NCI-H748 treated with DMSO at 0.1 percent for 48 hours (cell line): ENCODE results near the gene GNMT.
"Not testable (repeated sequence)": the region's sequence is repeated elsewhere in the genome, so short reads cannot be mapped to it uniquely, and the experiment has no call there.

Experiments
- DNase-seq: peaks from one replicate; lab custom pipeline; 2025; lab: John Stamatoyannopoulos, UW

Gene GNMT

DNA sequence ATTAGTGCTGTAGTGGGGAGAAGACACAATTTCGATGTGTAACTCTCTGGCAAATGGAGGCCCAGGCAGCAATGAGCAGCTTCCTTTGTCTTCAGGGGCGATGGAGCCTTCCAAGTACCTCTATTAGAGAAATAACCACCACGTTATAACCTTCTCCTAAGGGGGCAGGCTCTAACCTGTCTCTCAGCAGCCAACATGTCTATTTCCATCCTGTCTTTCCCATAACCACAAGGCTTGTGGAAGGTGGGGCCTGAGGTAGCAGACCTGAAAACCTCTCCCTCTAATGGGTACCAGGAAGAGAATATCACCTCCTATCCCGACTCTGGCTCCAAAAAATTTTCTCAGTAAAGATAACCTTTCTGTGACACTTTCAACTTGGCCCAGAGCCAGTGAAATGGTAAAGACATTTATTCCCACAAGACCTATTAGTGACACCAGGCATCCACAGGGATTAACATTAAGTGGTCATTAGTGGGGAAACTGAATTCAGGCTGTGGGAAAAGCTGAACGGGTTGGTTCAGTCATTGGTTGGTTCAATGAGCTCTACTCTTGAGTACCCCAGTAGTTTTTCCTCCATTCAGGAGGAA lies 14.5 kb downstream of the GNMT start:
- DNase-seq, result no peak

GRCh38 chr6:42978487-42978838 lies 17.9 kb downstream of the GNMT start:
- DNase-seq, result no peak

DNA sequence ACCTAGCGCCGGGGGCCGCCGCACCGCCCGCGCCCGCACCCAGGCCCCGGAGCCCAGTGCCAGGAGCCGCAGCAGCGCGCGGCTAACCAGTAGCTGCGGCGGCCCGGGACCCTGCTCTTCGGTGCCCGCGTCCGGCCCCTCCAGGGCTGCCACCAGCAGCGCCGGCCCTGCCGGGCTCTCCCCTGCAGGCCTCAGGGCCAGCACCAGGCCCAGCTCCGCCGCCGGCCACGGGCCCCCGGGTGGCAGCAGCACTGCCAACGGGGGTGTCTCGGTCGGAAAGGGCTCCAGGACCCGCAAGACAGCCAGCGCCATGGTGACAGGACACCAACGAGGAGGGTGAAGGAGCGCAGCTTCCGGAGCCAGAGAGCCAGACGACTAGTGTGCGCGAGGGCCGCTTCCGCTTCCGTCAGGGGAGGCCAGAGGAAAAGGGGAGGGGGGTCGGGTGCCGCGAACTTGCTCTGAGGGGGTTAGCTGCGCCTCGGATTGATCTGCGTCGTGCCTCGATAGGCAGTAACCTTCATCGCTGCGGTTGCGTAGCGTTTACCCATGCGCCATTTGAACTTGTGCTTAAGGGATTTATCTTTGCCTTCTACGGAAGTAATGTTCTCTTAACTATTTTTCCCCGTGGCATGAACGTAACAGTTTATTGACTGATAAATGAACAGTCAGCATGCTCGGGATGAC lies 18.4 kb downstream of the GNMT start, which contains the start of gene PEX6:
PEX6 (minus strand) TSS at position 343 of the 684 bp plus-strand sequence; CDS start at position 312, 31 bp downstream.
- DNase-seq, result peak; percentile 90

DNA sequence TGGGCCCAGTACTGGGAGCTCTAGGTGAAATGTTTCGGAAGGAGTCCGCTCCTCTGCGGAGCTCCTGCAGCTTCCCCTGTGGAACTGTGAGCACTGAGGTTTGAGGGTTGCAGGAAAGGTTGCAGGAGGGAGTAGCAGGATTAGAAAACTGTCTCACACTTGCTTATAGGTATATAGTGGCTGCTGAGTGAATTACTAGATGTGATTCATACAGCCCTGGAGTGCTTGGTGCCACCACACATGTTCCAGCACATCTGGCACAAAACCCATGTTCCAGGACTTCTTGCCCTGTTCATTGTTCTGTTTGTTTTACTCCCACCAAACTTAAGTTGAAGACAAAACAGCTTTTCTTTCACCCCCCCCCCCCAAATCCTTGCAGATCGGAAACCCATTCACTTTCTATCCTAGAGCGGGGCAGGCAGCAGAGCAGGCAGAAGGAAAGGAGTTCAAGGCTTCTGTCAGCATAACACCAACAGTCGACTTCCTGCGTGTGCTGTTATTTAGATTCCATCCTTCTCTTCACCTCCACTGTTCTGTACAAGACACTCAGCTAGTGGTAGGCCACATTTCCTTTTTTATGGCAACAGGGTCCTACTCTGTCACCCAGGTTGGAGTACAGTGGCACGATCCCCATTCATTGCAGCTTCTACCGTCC lies 19.1 kb downstream of the GNMT start:
- DNase-seq, result no peak

DNA sequence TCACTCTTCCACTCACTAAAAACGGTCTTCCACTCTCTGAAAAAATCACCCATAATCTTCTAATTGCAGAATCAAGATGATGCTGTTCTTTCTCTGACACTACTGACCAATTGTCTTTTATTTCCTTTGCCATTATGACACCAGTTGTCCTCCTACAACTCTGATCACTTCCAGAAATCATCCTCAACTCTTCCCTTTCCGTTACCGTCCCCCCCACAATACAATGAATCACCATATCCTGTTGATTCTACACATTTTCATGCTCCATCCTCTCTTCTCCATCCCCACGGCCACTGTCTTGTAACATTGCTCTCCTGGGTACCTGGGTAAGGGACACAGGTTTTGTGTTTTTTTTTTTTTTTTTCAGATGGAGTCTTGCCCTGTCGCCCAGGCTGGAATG lies 21.3 kb downstream of the GNMT start:
- DNase-seq, result no peak

- peak; percentile 99 for DNase-seq
Measured at GRCh38 chr6:42984001-42984923, 23.7 kb downstream of the GNMT start, which contains the start of gene PPP2R5D. TSS of gene PPP2R5D (plus strand) at chr6:42984570. CDS start at chr6:42984678, 108 bp downstream.

- no peak for DNase-seq
Measured at GRCh38 chr6:42984924-42985475, 24.4 kb downstream of the GNMT start.

DNA sequence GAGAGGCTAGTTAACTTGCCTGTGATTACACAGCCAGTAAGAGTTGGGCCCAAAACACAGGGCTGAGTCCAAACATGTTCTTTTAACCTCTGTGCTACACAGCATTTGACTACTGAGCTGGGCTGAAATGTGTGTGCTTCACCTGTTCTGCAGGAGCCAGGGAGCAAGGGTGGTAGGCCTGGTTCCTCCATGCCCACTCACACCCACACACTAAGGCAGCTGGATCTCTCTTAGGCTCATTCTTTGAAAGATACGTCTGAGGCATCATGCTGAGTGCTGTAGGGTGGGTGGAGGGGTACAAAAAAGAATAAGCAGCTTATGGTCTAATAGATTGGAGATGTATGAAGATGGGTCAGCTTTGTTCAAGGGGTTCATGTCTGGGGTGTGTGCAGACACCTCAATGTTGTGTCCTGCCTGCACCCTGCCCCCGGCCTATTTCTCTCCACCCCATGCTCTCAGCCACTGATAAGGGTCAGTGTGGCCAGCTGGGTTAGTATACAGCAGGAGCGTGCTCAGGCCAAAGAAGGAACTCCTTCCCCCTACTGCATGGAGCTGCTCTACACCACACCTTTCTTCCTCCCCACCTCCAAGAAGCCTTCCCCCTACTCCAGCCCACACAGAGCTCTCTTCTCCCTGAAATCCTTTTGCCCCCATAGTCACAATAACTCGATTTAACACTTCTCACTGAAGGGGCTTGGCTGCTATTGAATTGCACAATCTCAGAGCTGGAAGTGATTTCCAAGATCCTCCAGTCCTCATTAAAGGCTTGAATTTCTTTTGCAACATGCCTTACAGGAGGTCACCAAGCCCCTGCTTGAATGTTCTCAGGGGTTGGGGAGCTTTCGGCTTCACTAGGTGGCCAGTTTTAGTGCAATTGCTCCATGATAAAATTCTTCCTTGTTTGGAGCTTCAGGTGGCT lies 27.2 kb downstream of the GNMT start:
- DNase-seq, result no peak

DNA sequence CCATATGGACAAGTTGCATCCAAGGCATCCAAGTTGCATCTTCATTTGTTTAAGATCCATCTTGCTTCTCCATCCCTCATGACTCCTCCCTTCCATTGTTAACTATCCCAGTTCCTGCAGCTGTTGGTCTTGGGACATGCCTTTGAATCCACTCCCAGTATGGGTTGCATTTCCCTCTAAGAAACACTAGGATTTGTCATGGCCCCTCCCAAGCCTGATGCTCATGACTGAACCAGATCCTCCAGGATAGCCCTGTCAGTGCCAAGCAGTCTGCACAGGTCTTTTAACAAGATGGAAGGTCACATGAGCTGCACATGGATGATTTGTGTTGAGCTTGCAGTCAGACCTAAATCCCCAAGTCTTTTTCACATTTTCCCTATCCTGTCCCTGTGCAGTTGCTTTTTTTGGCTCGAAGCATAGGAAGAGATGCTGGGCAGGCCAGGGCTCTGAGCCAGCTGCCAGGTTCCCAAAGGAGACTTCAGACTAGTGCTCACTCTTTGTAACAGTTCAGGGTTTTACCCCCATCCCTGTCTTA lies 28.0 kb downstream of the GNMT start:
- no peak for DNase-seq

DNA sequence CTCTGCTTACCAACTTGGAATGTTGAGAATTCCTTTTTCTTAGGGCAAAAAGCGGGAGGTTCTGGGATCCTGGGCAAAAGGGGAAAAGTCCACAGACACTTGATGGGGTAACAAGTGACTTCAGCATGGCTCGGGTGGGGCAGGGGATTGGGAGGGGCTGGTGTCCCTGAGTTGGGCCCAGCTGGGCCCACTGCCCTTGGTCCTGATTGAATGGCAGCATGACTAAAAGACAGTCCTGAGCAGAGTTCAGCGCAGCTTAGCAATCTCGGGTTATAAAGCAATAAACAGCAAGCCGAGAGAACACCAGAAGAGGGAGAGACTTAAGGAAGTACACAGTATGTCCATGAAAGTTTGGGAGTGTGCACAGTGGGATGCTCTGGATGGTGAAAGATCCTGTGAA lies 29.4 kb downstream of the GNMT start:
- no peak for DNase-seq

DNA sequence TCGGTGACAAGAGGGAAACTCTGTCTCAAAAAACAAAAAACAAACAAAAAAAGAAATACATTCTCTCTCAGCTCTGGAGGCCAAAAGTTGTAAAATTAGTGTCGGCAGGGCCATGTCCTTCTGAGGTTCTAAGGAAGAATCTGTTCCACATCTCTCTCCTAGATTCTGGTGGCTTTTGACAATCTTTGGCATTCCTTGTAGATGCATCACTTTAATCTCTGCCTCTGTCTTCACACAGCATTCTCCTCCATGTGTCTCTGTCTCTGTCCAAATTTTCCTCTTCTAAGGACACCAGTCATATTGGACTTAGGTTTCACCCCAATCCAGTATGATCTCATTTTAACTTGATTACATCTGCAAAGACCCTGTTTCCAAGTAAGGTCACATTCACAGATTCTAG lies 32.9 kb downstream of the GNMT start:
- no peak for DNase-seq

GRCh38 chr6:42996513-42996912 lies 36.0 kb downstream of the GNMT start:
- DNase-seq, result no peak

DNA sequence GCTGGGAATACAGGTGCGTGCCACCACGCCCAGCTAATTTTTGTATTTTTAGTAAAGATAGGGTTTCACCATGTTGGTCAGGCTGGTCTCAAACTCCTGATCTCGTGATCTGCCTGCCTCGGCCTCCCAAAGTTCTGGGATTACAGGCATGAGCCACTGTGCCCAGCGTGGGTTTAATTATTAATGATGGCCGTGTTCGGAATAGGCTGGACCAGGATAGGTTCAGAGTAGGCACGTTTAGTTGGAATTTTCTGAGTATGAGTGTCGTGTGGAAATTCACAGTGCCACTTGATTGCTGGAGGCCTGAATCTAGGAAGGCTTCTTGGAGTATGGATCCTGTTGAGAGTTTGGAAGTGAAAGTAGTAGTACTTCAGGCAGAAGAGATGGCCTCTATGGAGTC lies 37.7 kb downstream of the GNMT start:
- not testable (repeated sequence) for DNase-seq

GRCh38 chr6:43001843-43002242 lies 41.3 kb downstream of the GNMT start:
- no peak for DNase-seq

DNA sequence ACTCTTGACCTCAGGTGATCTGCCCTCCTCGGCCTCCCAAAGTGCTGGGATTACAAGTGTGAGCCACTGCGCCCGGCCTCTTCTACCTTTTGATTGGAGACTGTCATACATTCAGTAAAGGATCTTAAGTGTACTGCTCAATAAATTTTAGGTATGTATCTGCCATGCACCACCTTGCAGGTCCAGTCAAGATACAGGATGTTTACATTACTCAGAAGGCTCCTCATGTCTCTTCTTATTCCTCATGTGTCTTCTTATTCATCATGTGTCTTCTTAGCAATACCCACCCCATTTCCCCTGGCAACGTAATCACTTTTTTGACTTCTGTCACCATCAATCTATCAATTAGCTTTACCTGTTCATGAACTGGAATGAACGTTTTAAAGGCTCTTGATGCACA lies 45.3 kb downstream of the GNMT start:
- DNase-seq, result no peak

DNA sequence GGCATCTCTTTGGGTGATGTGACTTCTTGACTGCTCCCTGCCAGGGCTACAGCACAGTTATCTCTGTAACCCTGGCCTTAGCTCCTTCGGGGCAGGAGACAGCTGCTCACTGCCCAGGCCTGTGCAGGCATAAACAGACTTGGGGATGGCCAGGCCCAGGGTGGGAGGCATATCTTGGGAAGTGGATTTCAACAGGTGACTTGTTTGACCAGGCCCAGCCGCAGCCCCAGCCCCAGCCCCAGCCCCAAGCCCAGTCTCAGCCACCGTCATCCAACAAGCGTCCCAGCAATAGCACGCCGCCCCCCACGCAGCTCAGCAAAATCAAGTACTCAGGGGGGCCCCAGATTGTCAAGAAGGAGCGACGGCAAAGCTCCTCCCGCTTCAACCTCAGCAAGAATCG lies 45.7 kb downstream of the GNMT start:
- DNase-seq, result no peak

DNA sequence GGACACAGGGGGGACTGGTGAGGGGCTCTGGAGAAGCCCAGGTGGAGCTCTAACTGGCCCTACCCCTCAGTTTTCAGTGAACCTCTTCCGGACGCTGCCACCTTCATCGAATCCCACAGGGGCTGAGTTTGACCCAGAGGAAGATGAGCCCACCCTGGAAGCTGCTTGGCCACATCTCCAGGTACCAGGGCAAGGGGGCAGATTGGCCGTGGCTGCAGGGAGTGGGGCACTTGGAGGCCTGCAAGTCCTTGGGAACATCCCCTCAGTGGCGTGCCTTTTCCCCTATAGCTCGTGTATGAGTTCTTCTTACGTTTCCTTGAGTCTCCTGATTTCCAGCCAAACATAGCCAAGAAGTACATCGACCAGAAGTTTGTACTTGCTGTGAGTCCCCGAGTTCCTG lies 46.6 kb downstream of the GNMT start:
- no peak for DNase-seq

DNA sequence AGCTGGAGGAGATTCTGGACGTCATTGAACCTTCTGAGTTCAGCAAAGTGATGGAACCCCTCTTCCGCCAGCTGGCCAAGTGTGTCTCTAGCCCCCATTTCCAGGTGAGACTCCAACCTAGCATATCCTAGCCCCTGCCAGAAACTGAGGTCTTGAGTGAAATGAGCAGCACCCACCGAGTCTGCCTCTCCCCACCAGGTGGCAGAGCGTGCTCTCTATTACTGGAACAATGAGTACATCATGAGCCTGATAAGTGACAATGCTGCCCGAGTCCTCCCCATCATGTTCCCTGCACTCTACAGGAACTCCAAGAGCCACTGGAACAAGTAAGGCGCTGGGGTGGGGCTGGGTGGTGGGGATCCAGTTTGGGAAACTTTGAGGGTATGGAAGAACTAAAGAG lies 48.6 kb downstream of the GNMT start:
- DNase-seq, result no peak

- no peak for DNase-seq
Measured at GRCh38 chr6:43011207-43011606, 50.7 kb downstream of the GNMT start.

DNA sequence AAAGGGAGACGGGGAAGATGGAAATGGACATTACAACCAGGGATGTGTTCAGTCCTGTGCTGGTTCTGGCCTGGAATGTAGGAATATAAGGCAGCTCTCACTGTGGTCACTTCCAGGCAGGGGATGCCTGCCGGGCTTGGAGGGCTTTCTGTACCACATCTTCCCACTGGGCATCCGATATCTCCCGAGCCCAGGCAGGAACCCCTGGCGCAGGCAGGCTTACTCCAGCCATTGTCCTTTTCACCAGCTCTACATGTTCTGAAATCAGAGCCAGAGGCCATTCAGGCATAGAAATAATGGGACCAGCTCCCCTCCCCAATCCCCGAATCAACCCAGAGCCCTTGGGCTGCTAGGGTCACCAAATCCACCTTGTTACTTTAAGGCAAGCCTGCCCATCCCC lies 51.8 kb downstream of the GNMT start:
- no peak for DNase-seq
